IMR-90 (cell line): Measurements from ENCODE around the gene HRH3. TPM values are rescaled to one million over a fixed set of nuclear protein-coding genes. Genes with fewer than 3 reads are reported as not detected.

ENCODE experiments used
- ATAC-seq: fragments of 200-7000 bp; cut with Tn5 transposase; 2 replicates; pipeline ENCODE4 v1.9.1; 2020; ENCODE audit warnings: low read depth, mild to moderate bottlenecking, moderate library complexity
- BruUV-seq: library from RNA; stranded (reverse); fragments of 400-500 nt; replicated peaks from 2 replicates; lab custom pipeline; 2021; lab: Mats Ljungman, UMichigan
- CTCF ChIA-PET: fragments of 300-600 bp; formaldehyde crosslinking; extraction: SDS; loops from one replicate; lab custom pipeline; 2021; ENCODE audit warnings: antibody characterized with exemption; lab: Yijun Ruan, JAX
- POLR2A ChIA-PET: fragments of 300-600 bp; sonication (Branson Sonifier 250); formaldehyde crosslinking; loops from one replicate; lab custom pipeline; 2022; ENCODE audit warnings: antibody characterized with exemption; ENCODE audit not compliant: unreplicated experiment; lab: Charles Lee
- DNase-seq: peaks from one replicate; pipeline ENCODE4 v3.0.0; 2013
- H2AFZ ChIP-seq: replicated peaks from 2 replicates; pipeline ENCODE3; 2013; ENCODE audit warnings: low read length, mild to moderate bottlenecking; ENCODE audit not compliant: poor library complexity
- H2AK5ac ChIP-seq: 2 replicates; pipeline ENCODE4 v1.6.1; 2013; ENCODE audit warnings: low read depth, low read length, inconsistent platforms
- H2AK9ac ChIP-seq: replicated peaks from 2 replicates; pipeline ENCODE3; 2013; ENCODE audit warnings: mild to moderate bottlenecking, low read depth, low read length, moderate library complexity; ENCODE audit not compliant: poor library complexity
- H2BK120ac ChIP-seq: 2 replicates; pipeline ENCODE4 v1.6.1; 2013; ENCODE audit warnings: low read depth, low read length, inconsistent platforms
- H2BK15ac ChIP-seq: 3 replicates; pipeline ENCODE4 v1.6.1; 2013; ENCODE audit warnings: low read depth, low read length, inconsistent platforms
- H2BK20ac ChIP-seq: 2 replicates; pipeline ENCODE4 v1.6.1; 2013; ENCODE audit warnings: low read depth, mild to moderate bottlenecking, inconsistent platforms, low read length, moderate library complexity
- H2BK5ac ChIP-seq: 2 replicates; pipeline ENCODE4 v1.6.1; 2013; ENCODE audit warnings: mild to moderate bottlenecking, low read depth, low read length, inconsistent platforms; ENCODE audit not compliant: poor library complexity, severe bottlenecking
- H3K14ac ChIP-seq: replicated peaks from 2 replicates; pipeline ENCODE4 v1.6.1; 2013; ENCODE audit warnings: low read depth, low read length, inconsistent platforms
- H3K18ac ChIP-seq: 2 replicates; pipeline ENCODE4 v1.6.1; 2013; ENCODE audit warnings: low read depth, low read length, control low read depth
- H3K23ac ChIP-seq: 2 replicates; pipeline ENCODE4 v1.6.1; 2013; ENCODE audit warnings: low read depth, low read length, inconsistent platforms
- H3K27ac ChIP-seq: 2 replicates; pipeline ENCODE4 v1.5.1; 2013; ENCODE audit warnings: mild to moderate bottlenecking, control low read depth, low read length; ENCODE audit not compliant: insufficient read depth
- H3K27me3 ChIP-seq: 2 replicates; pipeline ENCODE4 v1.6.1; 2013; ENCODE audit warnings: low read length; ENCODE audit not compliant: control insufficient read depth, insufficient read depth
- H3K36me3 ChIP-seq: 2 replicates; pipeline ENCODE4 v1.6.1; 2013; ENCODE audit warnings: low read length, mixed read lengths; ENCODE audit not compliant: control insufficient read depth, insufficient read depth
- H3K4ac ChIP-seq: 2 replicates; pipeline ENCODE4 v1.6.1; 2013; ENCODE audit warnings: low read depth, low read length, inconsistent platforms
- H3K4me1 ChIP-seq: 2 replicates; pipeline ENCODE4 v1.6.1; 2013; ENCODE audit warnings: low read length, mixed read lengths; ENCODE audit not compliant: control insufficient read depth, insufficient read depth
- H3K4me2 ChIP-seq: 2 replicates; pipeline ENCODE4 v1.6.1; 2013; ENCODE audit warnings: low read depth, mild to moderate bottlenecking, control low read depth, low read length, moderate library complexity
- H3K4me3 ChIP-seq: 2 replicates; pipeline ENCODE4 v1.5.1; 2013; ENCODE audit warnings: low read depth, mild to moderate bottlenecking, control low read depth, low read length, moderate library complexity; ENCODE audit not compliant: insufficient read depth
- H3K56ac ChIP-seq: 2 replicates; pipeline ENCODE4 v1.6.1; 2013; ENCODE audit warnings: low read length, inconsistent platforms; ENCODE audit not compliant: insufficient read depth; ENCODE audit errors: extremely low read depth
- H3K79me1 ChIP-seq, 2 experiments: 2 replicates each; pipeline ENCODE4 v1.6.1; 2013; ENCODE audit warnings: low read length in 2 of 2, inconsistent platforms in 1 of 2, low read depth in 1 of 2
- H3K9ac ChIP-seq: 2 replicates; pipeline ENCODE4 v1.6.1; 2013; ENCODE audit warnings: low read depth, low read length, control low read depth
- H3K9me1 ChIP-seq: 2 replicates; pipeline ENCODE4 v1.6.1; 2013; ENCODE audit warnings: low read length, inconsistent platforms; ENCODE audit not compliant: insufficient read depth
- H3K9me3 ChIP-seq: 2 replicates; pipeline ENCODE4 v1.6.1; 2013; ENCODE audit warnings: low read length; ENCODE audit not compliant: control insufficient read depth, insufficient read depth
- H4K20me1 ChIP-seq: 2 replicates; pipeline ENCODE4 v1.6.1; 2013; ENCODE audit warnings: low read length, inconsistent platforms; ENCODE audit not compliant: insufficient read depth
- H4K5ac ChIP-seq: 2 replicates; pipeline ENCODE4 v1.6.1; 2013; ENCODE audit warnings: mild to moderate bottlenecking, low read depth, low read length, control low read depth
- H4K8ac ChIP-seq, 2 experiments: 2 replicates each; pipeline ENCODE4 v1.6.1; 2013; ENCODE audit warnings: low read depth in 2 of 2, low read length in 2 of 2, control low read depth in 1 of 2, inconsistent platforms in 1 of 2
- H4K91ac ChIP-seq: 2 replicates; pipeline ENCODE4 v1.6.1; 2013; ENCODE audit warnings: low read depth, low read length, inconsistent platforms; ENCODE audit not compliant: insufficient read depth
- CTCF ChIP-seq: conservative IDR thresholded peaks from 2 replicates; pipeline ENCODE4 v1.5.1; 2012; ENCODE audit warnings: mild to moderate bottlenecking, low read depth, low read length, improper control_type of control experiment
- ELK1 ChIP-seq: fragments of 150-350 bp; IDR thresholded peaks from 2 replicates; pipeline ENCODE4 v1.6.1; 2016; ENCODE audit warnings: low read depth, mild to moderate bottlenecking, low read length, moderate library complexity, borderline replicate concordance
- FOS ChIP-seq: fragments of 150-350 bp; IDR thresholded peaks from 2 replicates; pipeline ENCODE4 v1.6.1; 2016; ENCODE audit warnings: low read depth, low read length
- MAFK ChIP-seq: IDR thresholded peaks from 2 replicates; pipeline ENCODE4 v1.6.1; 2012; ENCODE audit warnings: low read depth, low read length, improper control_type of control experiment
- MAZ ChIP-seq: IDR thresholded peaks from 2 replicates; pipeline ENCODE4 v1.6.1; 2012; ENCODE audit warnings: low read depth, mild to moderate bottlenecking, low read length, improper control_type of control experiment, moderate library complexity, borderline replicate concordance
- MXI1 ChIP-seq: IDR thresholded peaks from 2 replicates; pipeline ENCODE4 v1.6.1; 2012; ENCODE audit warnings: low read depth, mild to moderate bottlenecking, low read length, moderate library complexity, borderline replicate concordance
- NFE2L2 ChIP-seq: fragments of 150-350 bp; IDR thresholded peaks from 2 replicates; pipeline ENCODE4 v1.6.1; 2016; ENCODE audit warnings: low read depth, mild to moderate bottlenecking, low read length
- POLR2A ChIP-seq: IDR thresholded peaks from 2 replicates; pipeline ENCODE4 v1.6.1; 2012; ENCODE audit warnings: mild to moderate bottlenecking, low read depth, low read length
- RAD21 ChIP-seq: IDR thresholded peaks from 2 replicates; pipeline ENCODE4 v1.6.1; 2012; ENCODE audit warnings: low read length, improper control_type of control experiment
- RFX5 ChIP-seq: IDR thresholded peaks from 2 replicates; pipeline ENCODE4 v1.8.0; 2012; ENCODE audit warnings: low read depth, mild to moderate bottlenecking, low read length, moderate library complexity
- SMC3 ChIP-seq: fragments of 150-350 bp; IDR thresholded peaks from 2 replicates; pipeline ENCODE4 v1.6.1; 2016; ENCODE audit warnings: low read depth, mild to moderate bottlenecking, antibody characterized with exemption, low read length, moderate library complexity
- USF2 ChIP-seq: fragments of 150-350 bp; IDR thresholded peaks from 2 replicates; pipeline ENCODE4 v1.6.1; 2017; ENCODE audit warnings: mild to moderate bottlenecking, antibody characterized with exemption, low read length, low read depth
- WGBS, 2 experiments: methylation state at CpG; one replicate each; pipeline versions ENCODE4 v1.1.5 to v1.1.7; 2013; ENCODE audit warnings: missing lambda C conversion rate in 2 of 2; ENCODE audit not compliant: insufficient read length in 1 of 2; ENCODE audit errors: extremely low coverage in 2 of 2; 5-methylcytosine and 5-hydroxymethylcytosine counted together
- dilution Hi-C: fragments of 300-500 bp; cut with HindIII; formaldehyde crosslinking; loops from one replicate; pipeline ENCODE4 v1.14.3; 2018; ENCODE audit warnings: low sequenced_read_pairs; ENCODE audit not compliant: unreplicated experiment
- in situ Hi-C: fragments of 300-500 bp; cut with MboI; formaldehyde crosslinking; loops from 3 replicates; pipeline ENCODE4 v1.14.3; 2019; ENCODE audit warnings: low sequenced_read_pairs, inconsistent platforms, mixed read lengths
- intact Hi-C: fragments of 100-400 bp; cut with micrococcal nuclease; formaldehyde crosslinking; loops from 2 replicates; pipeline ENCODE4 v1.10.0; 2022
- polyA plus RNA-seq, 3 experiments: library from polyadenylated mRNA; depleted of rRNA; stranded (reverse); fragments of >200 nt; gene quantifications; 2 replicates each; pipeline ENCODE4 v1.2.3, GENCODE V29; 2012; ENCODE audit warnings: low replicate concordance in 1 of 3
- total RNA-seq: library from RNA; depleted of rRNA; stranded (reverse); fragments of >200 nt; gene quantifications from 2 replicates; pipeline ENCODE4 v1.2.3, GENCODE V29; 2012

HRH3 gene
- total and polyA plus RNA-seq, 2 of the 4 experiments (the other 2 are of a cell fraction) = not detected

- H2AK5ac ChIP-seq = no peak overlapping the region
- 84% methylated on average over 7 of the region's 18 CpGs; no CpG with 5 or more reads in 1 of the 2 experiments for WGBS, 2 experiments
- no peak overlapping the region for H3K23ac ChIP-seq
- no peak overlapping the region for H4K5ac ChIP-seq
- no peak overlapping the region for H2AFZ ChIP-seq
- no peak for DNase-seq
- no peak for ATAC-seq
- H3K4ac ChIP-seq = no peak overlapping the region
- POLR2A ChIA-PET = no interaction called here
- H3K4me1 ChIP-seq = no peaks in the 10 kb centered on the region
- no peak overlapping the region for H3K14ac ChIP-seq
- BruUV-seq = no TSS peak
- TF ChIP-seq MXI1 (no peak), FOS (no peak), MAZ (no peak), RAD21 (no peak), ELK1 (no peak), NFE2L2 (no peak), SMC3 (no peak), POLR2A (no peak), RFX5 (no peak), CTCF (no peak), USF2 (no peak), MAFK (no peak)
- H3K4me3 ChIP-seq = no peak overlapping the region
- H3K4me2 ChIP-seq = no peak overlapping the region
- intact Hi-C loops (no loop called here), in situ Hi-C loops (no loop called here), dilution Hi-C loops (no loop called here)
- no peak overlapping the region for H3K9ac ChIP-seq
- H4K20me1 ChIP-seq = peaks cover 12% of the 10 kb centered on the region
- H3K56ac ChIP-seq = no peak overlapping the region
- peaks cover 91% of the 10 kb centered on the region for H3K27me3 ChIP-seq
- no peaks in the 10 kb centered on the region for H3K9me3 ChIP-seq
- H4K8ac ChIP-seq = no peak overlapping the region
- no peaks in the 10 kb centered on the region for H3K79me1 ChIP-seq
- no peak overlapping the region for H2BK15ac ChIP-seq
- no peaks in the 10 kb centered on the region for H3K36me3 ChIP-seq
- H2BK5ac ChIP-seq = no peak overlapping the region
- H2BK120ac ChIP-seq = no peak overlapping the region
- no peak overlapping the region for H3K18ac ChIP-seq
- no peak overlapping the region for H2AK9ac ChIP-seq
- H3K27ac ChIP-seq = no peak overlapping the region
- H3K9me1 ChIP-seq = no peaks in the 10 kb centered on the region
- H2BK20ac ChIP-seq = no peak overlapping the region
- CTCF ChIA-PET = no interaction called here
- H4K91ac ChIP-seq = no peak overlapping the region
Measured at GRCh38 chr20:62222266-62222850, 2.3 kb upstream of the HRH3 start.
